GM21526 (cell line): ENCODE data around the gene ZNF90.
"Not testable (repeated sequence)": the region's sequence is repeated elsewhere in the genome, so short reads cannot be mapped to it uniquely, and the experiment has no call there.

Source experiments
- ATAC-seq: cut with Tn5 transposase; IDR thresholded peaks from one replicate; pipeline ENCODE4 v1.9.1; 2021; ENCODE audit warnings: moderate library complexity; ENCODE audit not compliant: unreplicated experiment, low FRiP score

The ZNF90 gene

DNA sequence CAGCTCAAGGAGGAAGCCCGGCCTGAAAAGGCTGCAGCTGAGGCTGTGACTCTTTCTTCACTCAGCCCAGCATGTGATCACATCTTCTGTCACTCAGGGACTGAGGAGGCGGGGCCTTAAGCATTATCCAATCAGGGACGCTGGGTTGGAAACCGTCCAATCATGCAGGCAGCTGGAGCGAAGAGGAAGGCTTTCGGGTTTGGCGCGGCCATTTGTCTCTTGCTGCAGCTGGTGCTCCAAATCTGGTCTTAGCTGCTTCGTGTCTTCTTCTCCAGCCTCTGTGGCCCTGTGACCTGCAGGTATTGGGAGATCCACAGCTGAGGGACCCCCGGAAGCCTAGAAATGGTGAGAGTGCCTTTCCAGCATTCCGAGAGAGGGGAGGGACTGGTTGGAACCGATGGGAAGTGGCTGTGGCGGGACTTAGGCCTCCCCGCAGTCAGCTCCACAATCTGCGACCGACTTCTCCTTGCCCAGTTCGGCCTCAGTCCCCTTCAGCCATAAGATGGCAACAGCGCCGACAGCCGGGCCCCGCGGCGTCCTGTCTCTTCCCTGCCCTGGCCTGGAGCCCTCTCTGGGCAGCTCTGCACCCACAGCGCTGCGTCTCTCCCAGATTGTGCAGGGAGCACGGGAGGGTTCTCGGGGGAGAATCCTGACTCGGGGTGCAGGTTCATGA, at the start of gene ZNF90:
TSS of gene ZNF90 (plus strand) at position 210 of the 673 bp plus-strand sequence. CDS start at position 343, 133 bp downstream.
- ATAC-seq: peak; percentile 59

DNA sequence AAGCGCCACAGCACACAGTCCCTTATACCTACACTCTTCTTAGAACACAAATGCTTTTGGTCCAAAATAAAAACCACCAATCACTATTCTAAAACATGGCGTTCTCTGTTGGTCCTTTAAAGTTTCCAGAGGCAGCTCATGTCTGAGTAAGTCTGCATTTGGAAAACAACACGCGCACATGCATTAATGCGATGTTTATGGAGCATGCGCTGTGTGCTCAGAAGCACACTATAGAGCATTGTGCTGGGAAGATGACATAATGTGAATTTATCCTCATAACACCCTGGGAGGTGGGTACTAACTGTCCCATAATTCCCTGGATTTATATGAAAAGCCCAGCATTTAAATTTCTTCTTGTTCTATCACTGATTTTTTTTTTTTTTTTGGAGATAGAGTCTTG, 49.2 kb upstream of the ZNF90 start:
- no peak for ATAC-seq

DNA sequence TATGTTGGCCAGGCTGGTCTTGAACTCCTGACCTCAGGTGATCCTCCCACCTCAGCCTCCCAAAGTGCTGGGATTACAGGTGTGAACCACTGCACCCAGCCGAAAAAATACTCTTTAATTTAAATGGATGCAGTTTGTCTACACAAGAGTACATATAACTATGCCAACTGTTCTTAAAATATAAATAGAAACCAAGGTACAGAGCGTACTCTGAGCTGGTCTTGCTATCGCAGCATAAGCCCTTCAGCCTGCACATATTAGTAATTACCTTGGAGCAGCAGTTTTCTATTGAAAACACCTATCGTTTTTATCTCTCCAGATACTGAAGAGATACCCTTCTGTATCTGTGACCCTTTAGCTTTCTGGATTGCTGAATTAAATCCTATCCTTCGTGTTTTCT, 41.9 kb upstream of the ZNF90 start:
- ATAC-seq: no peak

DNA sequence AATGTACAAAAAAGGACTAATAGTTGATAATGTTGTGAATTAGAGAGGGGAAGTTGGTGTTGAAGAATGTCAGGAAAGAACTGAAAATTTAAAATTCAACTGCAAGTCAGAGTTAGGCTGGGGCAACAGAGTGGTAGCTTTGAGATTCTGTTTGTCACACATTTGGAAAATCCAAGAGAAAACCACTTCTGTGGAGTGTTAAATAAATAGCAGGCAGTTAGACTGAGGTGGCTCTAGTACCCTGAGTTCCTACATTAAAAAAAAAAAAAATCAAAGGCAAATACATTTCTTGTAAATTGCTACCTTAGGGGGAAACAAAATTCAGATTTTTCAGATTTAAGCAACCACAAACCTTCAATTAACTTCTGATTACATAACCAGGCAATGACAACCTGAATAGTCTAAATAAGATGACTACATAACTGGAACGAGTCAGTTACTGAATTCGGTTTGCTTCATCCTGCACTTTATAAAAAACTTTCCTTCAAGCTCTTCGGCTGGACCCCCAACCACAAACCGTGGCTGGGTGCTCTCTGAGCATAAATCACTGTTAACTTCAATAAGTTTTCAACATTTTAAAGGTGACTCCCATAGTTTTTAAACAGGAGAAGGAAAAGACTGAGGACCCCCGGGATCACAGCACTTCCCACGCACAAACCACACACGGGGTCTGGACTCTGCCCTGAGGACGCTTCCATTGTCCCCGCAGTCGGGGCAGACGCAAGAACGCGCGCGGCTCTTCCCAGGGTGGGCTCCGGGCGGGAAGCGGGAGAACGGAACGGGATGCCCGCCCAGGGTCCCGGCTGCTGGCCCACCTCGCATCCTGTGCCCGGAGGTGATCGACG, 39.2 kb upstream of the ZNF90 start:
- ATAC-seq: no peak

DNA sequence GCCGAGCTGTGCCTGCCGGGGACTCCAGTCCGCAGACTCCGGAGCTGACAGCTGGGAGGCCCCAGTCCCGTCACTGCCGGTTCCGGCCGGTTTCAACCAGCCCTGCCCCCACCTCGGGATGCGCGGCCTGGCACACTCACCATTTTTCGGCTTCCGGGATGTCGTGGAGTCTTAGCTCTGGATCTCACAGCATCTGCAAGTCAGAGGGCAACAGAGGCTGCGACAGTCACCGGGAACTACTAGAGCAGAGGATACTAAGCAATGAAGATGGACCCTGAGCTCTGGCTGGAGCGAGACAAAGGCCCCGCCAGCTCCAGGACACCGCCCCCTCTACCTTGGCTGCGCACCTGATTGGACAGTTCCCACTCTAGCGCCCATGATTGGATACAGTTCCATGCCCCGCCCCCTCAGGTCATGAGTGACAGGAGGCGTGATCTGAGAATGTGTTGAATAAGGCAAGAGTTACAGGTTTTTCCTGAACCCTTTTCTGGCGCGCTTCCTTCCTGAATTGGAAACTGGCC, 38.5 kb upstream of the ZNF90 start, which contains the start of gene ZNF682:
TSS of gene ZNF682 (minus strand) at position 303 of the 521 bp plus-strand sequence. CDS start at position 143, 160 bp downstream.
- ATAC-seq: peak; percentile 94

DNA sequence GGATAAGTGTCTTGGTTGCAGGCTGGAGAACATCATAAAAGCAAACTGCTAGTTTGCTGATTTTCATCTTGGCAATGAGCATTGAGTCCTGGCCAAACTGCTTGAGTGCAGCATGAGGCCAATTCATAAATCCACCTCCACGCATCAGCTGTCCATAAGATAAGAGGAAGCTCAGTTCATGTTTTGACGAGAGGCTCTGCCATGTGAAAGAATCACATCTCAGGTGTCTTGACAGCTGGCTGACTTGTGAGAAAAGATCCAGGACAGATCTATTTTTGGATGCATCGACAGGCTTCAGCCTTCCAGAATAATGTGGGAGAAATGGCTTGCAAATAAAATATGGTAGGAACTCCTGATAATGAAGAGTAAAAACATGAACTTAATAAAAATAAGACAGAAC, 33.1 kb upstream of the ZNF90 start:
- ATAC-seq: no peak

DNA sequence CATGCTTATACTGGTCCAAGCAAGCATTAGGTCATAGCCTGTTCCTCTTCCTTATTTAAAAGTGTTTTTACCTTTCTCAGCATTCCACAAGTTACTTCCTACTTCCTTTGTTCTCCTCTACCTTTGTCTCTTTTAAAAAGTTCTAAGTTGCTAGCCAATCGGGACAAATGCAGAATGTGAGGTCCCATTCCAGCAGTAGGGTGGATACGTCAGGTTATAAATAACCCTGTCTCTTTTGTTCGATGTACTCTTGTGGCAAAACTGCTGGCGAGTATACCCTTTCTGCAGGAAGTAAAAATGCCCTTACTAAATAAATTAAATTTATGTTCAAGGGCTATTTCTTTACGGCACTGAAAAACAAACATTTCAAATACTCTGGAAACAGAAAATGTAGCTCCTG, 32.1 kb upstream of the ZNF90 start:
- not testable (repeated sequence) for ATAC-seq

DNA sequence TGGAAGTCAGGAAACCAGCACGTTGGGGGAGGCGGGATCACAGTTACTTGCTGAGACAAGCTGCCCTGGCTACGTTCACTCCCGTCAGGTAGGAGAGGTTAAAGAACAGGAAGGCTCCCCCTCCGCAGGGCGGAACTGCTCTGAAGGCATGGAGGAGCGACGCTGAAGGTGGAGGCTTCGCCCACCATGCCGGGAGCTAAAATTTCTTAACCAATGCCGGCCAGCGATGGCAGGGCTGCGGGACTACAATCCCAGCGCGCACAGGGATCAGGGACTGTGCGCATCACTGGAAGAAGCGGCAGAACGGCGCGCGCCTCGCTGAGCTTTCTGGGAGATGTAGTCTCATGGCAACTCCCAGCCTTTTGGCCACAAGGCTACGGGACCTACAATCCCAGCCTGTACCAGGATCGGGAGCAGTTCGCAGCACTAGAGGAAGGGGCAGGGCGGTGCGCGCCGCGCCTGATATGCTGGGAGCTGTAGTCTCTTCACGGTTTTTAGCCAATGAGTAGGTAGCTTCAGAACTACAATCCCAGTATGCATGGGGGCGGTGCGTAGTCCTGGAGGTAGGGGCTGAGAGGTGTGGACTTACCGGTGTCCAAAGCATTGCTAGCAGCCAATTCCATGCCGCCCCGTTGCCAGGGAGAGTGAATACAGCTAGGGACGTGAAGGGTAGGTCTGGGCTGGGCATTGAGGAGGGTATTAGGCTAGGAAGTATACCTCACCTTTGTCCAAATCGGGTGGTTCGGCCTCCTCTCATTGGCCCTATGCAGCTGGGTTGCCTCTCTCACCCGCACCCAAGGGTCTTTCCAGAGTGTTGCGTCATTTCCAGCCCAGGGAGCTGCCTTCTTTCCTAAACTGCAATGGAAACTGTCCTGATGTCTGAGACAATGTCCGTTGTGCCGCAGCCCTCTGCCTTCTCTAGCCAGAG, 25.7 kb upstream of the ZNF90 start:
- ATAC-seq: peak; percentile 87

DNA sequence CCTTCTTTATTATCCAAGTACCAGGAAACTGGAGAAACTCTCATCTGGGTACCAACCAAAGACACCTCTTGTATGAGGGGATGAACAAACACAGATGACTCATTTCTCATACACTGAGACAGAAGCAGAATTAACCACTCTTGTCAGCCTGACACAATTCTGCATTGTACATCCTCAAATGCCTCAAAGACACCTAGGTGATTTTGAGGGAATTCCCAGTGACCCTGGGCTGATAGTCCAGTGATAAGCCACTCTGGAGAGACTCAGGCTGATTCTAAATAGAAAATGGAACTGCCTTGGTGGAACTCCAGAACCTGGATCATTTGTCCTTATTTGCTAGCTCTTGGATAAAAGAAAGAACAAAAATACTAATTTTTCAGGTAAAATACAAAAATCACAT, 19.1 kb upstream of the ZNF90 start:
- not testable (repeated sequence) for ATAC-seq

DNA sequence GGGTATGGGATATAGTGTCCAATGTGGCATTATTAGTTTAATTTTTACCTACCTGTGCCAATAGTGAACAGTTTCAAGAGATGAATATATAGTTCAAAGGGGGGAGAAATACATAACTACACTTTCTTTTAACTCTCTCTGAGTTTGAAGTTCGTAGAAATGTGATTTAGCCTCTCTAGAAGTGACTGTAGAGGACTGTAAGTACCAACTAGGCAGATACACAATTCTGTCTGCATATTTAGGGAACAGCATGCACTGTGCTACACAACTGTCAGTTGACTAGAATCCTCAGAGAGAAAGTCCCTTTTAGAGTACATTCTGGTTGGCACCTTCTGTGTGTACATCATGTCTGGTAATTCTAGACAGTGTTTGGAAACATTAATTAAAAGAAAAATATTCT, 17.5 kb upstream of the ZNF90 start:
- no peak for ATAC-seq

DNA sequence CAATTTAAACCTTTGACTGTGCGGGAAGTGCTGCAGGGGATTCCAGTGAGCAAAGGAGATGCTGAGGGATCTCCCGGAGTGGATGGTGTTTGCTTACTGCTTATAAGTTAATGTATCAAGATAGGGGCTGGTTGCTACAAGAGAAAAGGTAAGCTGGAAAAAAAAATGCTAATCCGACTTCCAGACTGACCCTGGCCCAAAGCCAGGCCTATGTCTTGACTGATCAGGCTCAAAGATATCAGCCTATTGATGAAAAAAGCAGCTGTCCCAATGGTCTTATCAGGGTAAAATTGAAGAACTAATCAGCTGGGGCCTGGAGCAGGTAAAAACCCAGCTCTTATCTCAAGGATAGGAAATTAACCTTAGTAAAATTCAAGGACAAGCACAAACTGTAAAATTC, 10.9 kb upstream of the ZNF90 start:
- ATAC-seq: no peak

DNA sequence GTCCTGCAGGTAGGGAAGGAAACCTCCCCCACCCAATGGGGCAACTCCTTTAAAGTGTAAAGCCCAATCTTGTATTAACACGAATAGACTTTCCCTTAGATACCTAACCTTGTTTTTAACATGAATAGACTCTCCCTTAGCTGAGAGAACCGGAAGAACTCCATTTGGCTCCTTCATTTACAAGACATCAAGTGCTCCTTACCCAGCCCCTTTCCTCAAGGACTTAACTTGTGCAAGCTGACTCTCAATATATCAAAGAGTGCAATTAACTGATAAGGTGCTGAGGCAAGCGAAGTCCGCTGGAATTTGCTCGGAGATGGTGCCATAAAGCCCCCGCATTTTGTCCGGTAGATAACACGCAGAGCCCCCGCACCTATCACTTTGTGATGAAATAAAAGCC, 9.9 kb upstream of the ZNF90 start:
- ATAC-seq: no peak

DNA sequence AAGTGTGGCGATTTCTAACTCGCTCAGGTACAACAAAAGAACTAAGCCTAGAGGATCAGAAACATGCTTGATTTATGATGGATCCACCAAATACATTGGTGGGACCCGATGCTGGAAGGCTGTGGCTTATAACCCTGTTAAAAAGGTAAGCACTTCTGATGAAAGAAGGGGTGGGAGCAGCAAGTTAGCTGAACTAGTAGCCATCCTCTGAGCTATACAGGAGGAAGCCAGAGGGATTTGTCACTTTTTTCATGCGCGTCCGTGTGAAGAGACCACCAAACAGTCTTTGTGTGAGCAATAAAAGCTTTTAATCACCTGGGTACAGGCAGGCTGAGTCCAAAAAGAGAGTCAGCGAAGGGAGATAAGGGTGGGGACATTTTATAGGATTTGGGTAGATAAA, 9.2 kb upstream of the ZNF90 start:
- not testable (repeated sequence) for ATAC-seq

DNA sequence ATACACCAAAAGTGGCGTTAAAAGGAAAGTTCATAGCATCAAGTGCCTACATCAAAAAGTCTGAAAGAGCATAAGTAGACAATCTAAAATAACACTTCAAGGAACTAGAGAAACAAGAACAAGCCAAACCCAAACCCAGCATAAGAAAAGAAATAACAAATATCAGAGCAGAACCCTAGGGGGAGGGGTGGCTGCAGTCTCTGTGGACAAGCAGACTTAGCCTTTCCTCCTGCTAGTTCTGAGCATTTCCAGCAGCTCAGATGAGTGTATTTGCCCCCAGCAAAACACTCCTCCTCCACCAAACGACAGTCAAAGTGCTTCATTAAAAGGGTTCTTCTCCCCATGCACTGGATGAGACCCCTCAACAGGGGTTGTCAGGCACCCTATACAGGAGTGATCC, 7.1 kb upstream of the ZNF90 start:
- ATAC-seq: no peak

DNA sequence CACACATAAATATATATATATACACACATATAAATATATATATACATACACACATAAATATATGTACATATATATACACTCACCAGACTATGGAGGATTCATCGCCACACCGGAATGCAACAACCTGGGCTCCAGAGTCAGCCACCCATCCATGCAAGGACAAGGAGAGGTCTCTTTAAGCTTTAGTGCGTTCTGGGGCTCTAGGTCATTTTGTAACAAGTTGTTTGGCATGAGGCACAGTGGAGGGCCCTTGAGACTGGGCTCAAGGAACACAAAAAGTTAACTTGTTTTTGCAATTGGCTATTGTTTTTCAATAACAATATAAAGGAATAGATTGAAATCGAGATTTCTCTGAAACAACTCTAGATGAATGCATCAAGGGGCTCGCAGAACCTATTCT, 4.9 kb upstream of the ZNF90 start:
- no peak for ATAC-seq

DNA sequence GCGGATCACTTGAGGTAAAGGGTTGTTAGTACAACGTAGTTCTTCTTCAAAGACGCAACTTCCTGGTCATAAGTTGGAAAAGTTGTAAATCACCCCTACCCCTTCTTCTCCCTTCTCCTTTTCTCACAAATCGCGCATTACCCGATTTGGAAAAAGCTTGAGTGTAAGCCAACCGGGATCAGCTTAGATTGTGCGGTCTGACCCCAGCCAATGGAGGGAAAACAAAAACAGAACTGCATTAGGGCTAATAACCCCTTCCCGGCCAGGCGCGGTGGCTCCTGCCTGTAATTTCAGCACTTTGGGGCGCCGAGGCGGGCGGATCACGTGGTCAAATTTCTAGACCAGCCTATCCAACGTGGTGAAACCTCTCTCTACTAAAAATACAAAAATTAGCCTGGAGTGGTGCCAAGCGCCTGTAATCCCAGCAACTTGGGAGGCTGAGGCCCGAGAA, 806 bp downstream of the ZNF90 start:
- ATAC-seq: no peak

DNA sequence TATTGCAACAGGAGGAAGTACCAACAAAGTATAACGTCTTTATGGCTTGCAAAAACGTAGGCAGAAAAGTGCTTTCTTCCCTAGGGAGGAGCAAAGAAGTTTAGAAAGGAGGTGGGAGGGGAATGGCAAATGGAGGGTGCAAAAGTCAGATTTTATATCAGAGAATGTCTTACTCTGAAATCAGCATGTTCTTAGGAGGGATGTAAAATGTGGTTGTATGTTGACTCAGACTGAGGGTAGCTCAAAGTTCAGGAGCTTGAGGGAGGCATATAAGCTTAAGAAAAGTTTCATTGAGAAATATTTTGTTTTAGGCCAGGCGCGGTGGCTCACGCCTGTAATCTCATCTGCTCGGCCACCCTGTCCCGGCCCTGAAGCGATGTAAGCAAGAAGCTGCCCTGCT, 1.7 kb downstream of the ZNF90 start:
- ATAC-seq: no peak

DNA sequence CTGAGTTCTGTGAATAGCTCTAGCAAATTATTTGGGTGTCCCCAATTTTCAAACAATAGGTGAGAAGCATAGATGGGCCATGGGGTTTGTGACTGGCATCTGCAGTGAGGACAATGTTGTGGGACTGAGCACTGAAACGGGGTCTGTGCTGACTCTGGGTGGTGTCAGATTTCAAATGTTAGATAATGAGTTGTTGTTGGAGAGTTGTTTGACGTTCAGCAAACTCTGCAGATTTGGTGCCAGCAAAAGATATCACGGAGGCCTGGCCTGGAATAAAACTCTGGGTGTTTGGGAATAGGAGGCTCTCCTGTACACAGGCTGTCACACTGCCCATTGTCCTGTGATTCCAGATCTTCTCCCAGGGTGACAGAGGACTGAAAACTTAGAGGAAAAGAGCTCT, 2.9 kb downstream of the ZNF90 start:
- no peak for ATAC-seq

DNA sequence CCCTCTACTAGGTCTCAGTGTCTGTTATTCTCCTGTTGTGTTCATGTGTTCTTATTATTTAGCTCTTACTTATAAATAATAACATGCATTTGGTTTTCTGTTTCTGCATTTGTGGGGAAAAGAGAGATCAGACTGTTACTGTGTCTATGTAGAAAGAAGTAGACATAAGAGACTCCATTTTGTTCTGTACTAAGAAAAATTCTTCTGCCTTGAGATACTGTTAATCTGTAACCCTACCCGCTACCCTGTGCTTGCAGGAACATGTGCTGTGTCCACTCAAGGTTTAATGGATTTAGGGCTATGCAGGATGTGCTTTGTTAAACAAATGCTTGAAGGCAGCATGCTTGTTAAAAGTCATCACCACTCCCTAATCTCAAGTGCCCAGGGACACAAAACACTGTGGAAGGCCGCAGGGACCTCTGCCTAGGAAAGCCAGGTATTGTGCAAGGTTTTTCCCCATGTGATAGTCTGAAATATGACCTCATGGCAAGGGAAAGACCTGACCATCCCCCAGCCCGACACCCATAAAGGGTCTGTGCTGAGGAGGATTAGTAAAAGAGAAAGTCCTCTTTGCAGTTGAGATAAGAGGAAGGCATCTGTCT, 4.5 kb downstream of the ZNF90 start:
- ATAC-seq: not testable (repeated sequence)

DNA sequence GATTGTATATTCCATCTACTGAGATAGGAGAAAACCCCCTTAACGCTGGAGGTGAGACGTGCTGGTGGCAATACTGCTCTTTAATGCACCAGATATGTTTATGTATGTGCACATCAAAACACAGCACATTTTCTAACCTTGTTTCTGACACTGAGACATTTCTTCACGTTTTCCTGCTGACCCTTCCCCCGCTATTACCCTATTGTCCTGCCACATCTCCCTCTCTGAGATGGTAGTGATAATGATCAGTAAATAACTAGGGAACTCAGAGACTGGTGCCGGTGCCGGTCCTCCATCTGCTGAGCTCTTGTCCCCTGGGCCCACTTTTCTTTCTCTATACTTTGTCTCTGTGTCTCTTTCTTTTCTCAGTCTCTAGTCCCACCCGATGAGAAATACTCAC, 5.1 kb downstream of the ZNF90 start:
- not testable (repeated sequence) for ATAC-seq
